Measurements from ENCODE around the gene CHAD. TPM values are rescaled to one million over a fixed set of nuclear protein-coding genes. Genes with fewer than 3 reads are reported as not detected.

CHAD gene
- total RNA-seq, 2 experiments from 2014 or later = not detected

- TF ChIP-seq, protein P1, sequence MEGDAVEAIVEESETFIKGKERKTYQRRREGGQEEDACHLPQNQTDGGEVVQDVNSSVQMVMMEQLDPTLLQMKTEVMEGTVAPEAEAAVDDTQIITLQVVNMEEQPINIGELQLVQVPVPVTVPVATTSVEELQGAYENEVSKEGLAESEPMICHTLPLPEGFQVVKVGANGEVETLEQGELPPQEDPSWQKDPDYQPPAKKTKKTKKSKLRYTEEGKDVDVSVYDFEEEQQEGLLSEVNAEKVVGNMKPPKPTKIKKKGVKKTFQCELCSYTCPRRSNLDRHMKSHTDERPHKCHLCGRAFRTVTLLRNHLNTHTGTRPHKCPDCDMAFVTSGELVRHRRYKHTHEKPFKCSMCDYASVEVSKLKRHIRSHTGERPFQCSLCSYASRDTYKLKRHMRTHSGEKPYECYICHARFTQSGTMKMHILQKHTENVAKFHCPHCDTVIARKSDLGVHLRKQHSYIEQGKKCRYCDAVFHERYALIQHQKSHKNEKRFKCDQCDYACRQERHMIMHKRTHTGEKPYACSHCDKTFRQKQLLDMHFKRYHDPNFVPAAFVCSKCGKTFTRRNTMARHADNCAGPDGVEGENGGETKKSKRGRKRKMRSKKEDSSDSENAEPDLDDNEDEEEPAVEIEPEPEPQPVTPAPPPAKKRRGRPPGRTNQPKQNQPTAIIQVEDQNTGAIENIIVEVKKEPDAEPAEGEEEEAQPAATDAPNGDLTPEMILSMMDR (IDR thresholded peaks at IDR 0.05) = no peak
- Mint-ChIP-seq H3K9me3 (no peaks in the 10 kb centered on the region), H3K4me3 (no peak overlapping the region), H3K27me3 (no peaks in the 10 kb centered on the region), H3K27ac (no peak overlapping the region), H3K36me3 (ENCODE audit: low read depth) (peaks cover 4% of the 10 kb centered on the region), H3K4me1 (ENCODE audit: low read depth) (peaks cover 26% of the 10 kb centered on the region)
- no peak for DNase-seq
- no peak for ATAC-seq
- POLR2A ChIA-PET = interaction anchor here (1.2 kb wide), 1 partner anchor 31 kb away, joined by 3 read pairs; no protein-coding TSS in a partner anchor
- CTCF ChIA-PET = interaction anchor here (1.1 to 1.2 kb wide), 2 partner anchors 13 to 31 kb away, joined by 3 to 7 read pairs; no protein-coding TSS in a partner anchor
- intact Hi-C loops (cut with micrococcal nuclease) = no loop called here
These were observed 45.7 kb upstream of the CHAD start for GRCh38 chr17:50514388-50514787.

DNA sequence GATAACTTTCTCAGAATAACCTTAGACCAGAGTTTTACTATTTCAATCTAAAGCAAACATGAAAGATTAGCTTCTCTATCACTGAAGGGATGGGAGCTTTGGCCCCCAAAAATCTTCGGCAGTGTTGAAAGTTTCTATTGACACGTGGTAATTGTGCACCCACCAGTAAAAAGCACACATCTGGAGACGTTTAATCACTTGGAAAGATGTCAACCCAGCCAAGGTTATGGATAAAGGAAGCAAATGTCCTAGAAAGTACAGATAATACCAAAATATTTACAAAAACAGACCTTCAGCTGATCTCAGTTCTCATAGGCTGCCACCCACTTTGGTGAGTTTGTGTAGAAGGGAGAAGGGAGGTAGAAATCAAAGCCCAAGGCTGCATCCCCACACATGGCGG, 44.8 kb upstream of the CHAD start:
- Mint-ChIP-seq H3K4me3 (no peak overlapping the region), H3K36me3 (ENCODE audit: low read depth) (peaks cover 8% of the 10 kb centered on the region), H3K9me3 (no peaks in the 10 kb centered on the region), H3K27ac (no peak overlapping the region), H3K27me3 (no peaks in the 10 kb centered on the region), H3K4me1 (ENCODE audit: low read depth) (peaks cover 32% of the 10 kb centered on the region)
- TF ChIP-seq, protein P1 (IDR thresholded peaks at IDR 0.05) = no peak
- POLR2A ChIA-PET = interaction anchor here (1.2 kb wide), 1 partner anchor 34 kb away, joined by 3 read pairs; no protein-coding TSS in a partner anchor
- no peak for DNase-seq
- CTCF ChIA-PET = interaction anchor here (0.6 kb wide), 1 partner anchor 474 kb away, joined by 3 read pairs; no protein-coding TSS in a partner anchor
- intact Hi-C loops (cut with micrococcal nuclease) = no loop called here
- ATAC-seq = no peak

DNA sequence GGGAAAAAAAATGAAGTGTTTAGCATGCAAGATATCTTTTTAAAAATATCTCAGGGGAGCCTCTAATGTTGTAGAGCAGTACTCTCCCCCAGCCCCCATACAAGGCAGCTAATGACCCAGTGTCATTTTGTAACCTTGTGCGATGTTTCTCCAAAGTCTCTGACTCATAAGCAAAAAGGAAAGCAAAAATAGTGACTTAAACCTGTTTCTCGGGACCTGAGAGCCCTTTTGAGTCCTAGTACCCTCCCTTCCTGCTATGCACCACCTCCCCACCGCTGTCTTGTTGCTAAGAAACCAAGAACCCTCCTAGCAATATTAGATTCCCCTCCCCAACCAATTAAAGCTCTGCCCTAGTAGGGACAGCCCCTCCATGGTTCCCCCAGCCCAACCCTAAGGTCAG, 42.4 kb upstream of the CHAD start:
- Mint-ChIP-seq H3K36me3 (ENCODE audit: low read depth) (peaks cover 8% of the 10 kb centered on the region), H3K4me3 (no peak overlapping the region), H3K4me1 (ENCODE audit: low read depth) (peaks cover 37% of the 10 kb centered on the region), H3K27ac (peak overlapping the region; percentile 79), H3K9me3 (no peaks in the 10 kb centered on the region), H3K27me3 (no peaks in the 10 kb centered on the region)
- CTCF ChIA-PET = interaction anchor here (0.8 to 2.6 kb wide), 4 partner anchors 9 to 115 kb away, joined by 3 to 7 read pairs (median 5); partner anchors contain the start of gene LRRC59
- intact Hi-C loops (cut with micrococcal nuclease) = no loop called here
- POLR2A ChIA-PET = interaction anchor here (0.8 to 1.5 kb wide), 4 partner anchors 10 to 356 kb away, joined by 3 to 6 read pairs (median 4); partner anchors contain the start of gene TOB1
- ATAC-seq = peak; percentile 76
- TF ChIP-seq, protein P1 (IDR thresholded peaks at IDR 0.05) = no peak
- DNase-seq = peak; percentile 78

- Mint-ChIP-seq H3K4me3 (peak overlapping the region; percentile 97), H3K36me3 (ENCODE audit: low read depth) (peaks cover 8% of the 10 kb centered on the region), H3K9me3 (no peaks in the 10 kb centered on the region), H3K27me3 (no peaks in the 10 kb centered on the region), H3K4me1 (ENCODE audit: low read depth) (peaks cover 50% of the 10 kb centered on the region), H3K27ac (peak overlapping the region; percentile 89)
- ATAC-seq = no peak
- intact Hi-C loops (cut with micrococcal nuclease) = no loop called here
- TF ChIP-seq, protein P1 (IDR thresholded peaks at IDR 0.05) = no peak
- DNase-seq = no peak
- CTCF ChIA-PET = interaction anchor here (1.7 to 2.6 kb wide), 2 partner anchors 30 to 112 kb away, joined by 7 to 12 read pairs; partner anchors contain the start of genes LRRC59 and RSAD1
- POLR2A ChIA-PET = interaction anchor here (0.8 kb wide), 1 partner anchor 29 kb away, joined by 4 read pairs; the partner anchor contains the start of gene RSAD1
These were observed 40.1 kb upstream of the CHAD start for GRCh38 chr17:50508573-50509460.
